OCI-LY1 (cell line): ENCODE results near the gene GPR27.

Source experiments
- H2AFZ ChIP-seq: fragments of 200-600 bp; sonication (generic), shearing (Covaris generic); 2 replicates; pipeline ENCODE4 v1.6.0; 2014; ENCODE audit warnings: antibody characterized with exemption, mild to moderate bottlenecking, low read length
- H3F3A ChIP-seq: fragments of 200-600 bp; sonication (generic), shearing (Covaris generic); 2 replicates; pipeline ENCODE4 v1.6.0; 2014; ENCODE audit warnings: mild to moderate bottlenecking, antibody characterized with exemption, low read length, moderate library complexity; ENCODE audit not compliant: insufficient read depth
- H3K27ac ChIP-seq: fragments of 200-600 bp; sonication (generic); 2 replicates; pipeline ENCODE4 v1.5.1; 2014; ENCODE audit warnings: low read length, mixed run types, mild to moderate bottlenecking, low read depth; ENCODE audit not compliant: poor library complexity, severe bottlenecking
- H3K27me3 ChIP-seq: fragments of 200-600 bp; sonication (generic); 2 replicates; pipeline ENCODE4 v1.6.0; 2014; ENCODE audit warnings: antibody characterized with exemption, mild to moderate bottlenecking, low read length, moderate library complexity; ENCODE audit not compliant: insufficient read depth
- H3K36me3 ChIP-seq: fragments of 200-600 bp; sonication (generic); 2 replicates; pipeline ENCODE4 v1.6.1; 2014; ENCODE audit warnings: mild to moderate bottlenecking, antibody characterized with exemption, low read length, moderate library complexity, mixed read lengths; ENCODE audit not compliant: insufficient read depth
- H3K4me1 ChIP-seq: fragments of 200-600 bp; sonication (generic); 2 replicates; pipeline ENCODE4 v1.5.1; 2014; ENCODE audit warnings: mild to moderate bottlenecking, low read length, moderate library complexity; ENCODE audit not compliant: insufficient read depth, severe bottlenecking
- H3K4me2 ChIP-seq: fragments of 200-600 bp; sonication (generic), shearing (Covaris generic); 2 replicates; pipeline ENCODE4 v1.6.1; 2014; ENCODE audit warnings: low read length
- H3K4me3 ChIP-seq: fragments of 200-600 bp; sonication (generic); 2 replicates; pipeline ENCODE4 v1.5.1; 2014; ENCODE audit warnings: low read length, low read depth, mild to moderate bottlenecking, mixed read lengths; ENCODE audit not compliant: poor library complexity, severe bottlenecking
- H3K79me2 ChIP-seq: fragments of 200-600 bp; shearing (Covaris generic); 2 replicates; pipeline ENCODE4 v1.6.1; 2016; ENCODE audit warnings: mixed run types, low read length, mixed read lengths; ENCODE audit not compliant: insufficient read depth
- H3K9ac ChIP-seq: fragments of 200-600 bp; sonication (generic), shearing (Covaris generic); 2 replicates; pipeline ENCODE4 v1.6.1; 2014; ENCODE audit warnings: mild to moderate bottlenecking, low read length, mixed read lengths
- H3K9me2 ChIP-seq: fragments of 200-600 bp; sonication (generic), shearing (Covaris generic); 2 replicates; pipeline ENCODE4 v1.6.1; 2014; ENCODE audit warnings: low read depth, mild to moderate bottlenecking, low read length, mixed read lengths
- H3K9me3 ChIP-seq: fragments of 200-600 bp; shearing (Covaris generic); 2 replicates; pipeline ENCODE4 v1.6.1; 2014; ENCODE audit warnings: low read length, mixed read lengths
- H4K20me1 ChIP-seq: fragments of 200-600 bp; sonication (generic), shearing (Covaris generic); 2 replicates; pipeline ENCODE4 v1.6.0; 2016; ENCODE audit warnings: mild to moderate bottlenecking, low read length; ENCODE audit not compliant: insufficient read depth
- EZH2 ChIP-seq: fragments of 200-600 bp; sonication (generic), shearing (Covaris generic); IDR thresholded peaks from 2 replicates; pipeline ENCODE4 v1.8.0; 2017; ENCODE audit warnings: borderline replicate concordance, mixed run types, mild to moderate bottlenecking, antibody characterized with exemption, low read length, moderate library complexity, mixed read lengths
- TF ChIP-seq, protein P1 (sequence below): fragments of 200-600 bp; sonication (generic), shearing (Covaris generic); IDR thresholded peaks from 2 replicates; pipeline ENCODE4 v1.5.1; 2017; ENCODE audit warnings: mild to moderate bottlenecking, antibody characterized with exemption, low read length, moderate library complexity, mixed read lengths

GPR27 gene

GRCh38 chr3:71800023-71800422 lies 46.4 kb downstream of the GPR27 start:
- Histone ChIP-seq H3K4me3 (no peak overlapping the region), H3K27me3 (no peaks in the 10 kb centered on the region), H3K4me1 (no peaks in the 10 kb centered on the region), H3K9ac (no peak overlapping the region), H2AFZ (no peak overlapping the region), H3K79me2 (no peaks in the 10 kb centered on the region), H3K27ac (no peak overlapping the region), H3F3A (no peaks in the 10 kb centered on the region), H3K9me3 (no peaks in the 10 kb centered on the region), H4K20me1 (no peaks in the 10 kb centered on the region), H3K9me2 (no peaks in the 10 kb centered on the region), H3K4me2 (no peak overlapping the region), H3K36me3 (no peaks in the 10 kb centered on the region)
- TF ChIP-seq, protein P1, sequence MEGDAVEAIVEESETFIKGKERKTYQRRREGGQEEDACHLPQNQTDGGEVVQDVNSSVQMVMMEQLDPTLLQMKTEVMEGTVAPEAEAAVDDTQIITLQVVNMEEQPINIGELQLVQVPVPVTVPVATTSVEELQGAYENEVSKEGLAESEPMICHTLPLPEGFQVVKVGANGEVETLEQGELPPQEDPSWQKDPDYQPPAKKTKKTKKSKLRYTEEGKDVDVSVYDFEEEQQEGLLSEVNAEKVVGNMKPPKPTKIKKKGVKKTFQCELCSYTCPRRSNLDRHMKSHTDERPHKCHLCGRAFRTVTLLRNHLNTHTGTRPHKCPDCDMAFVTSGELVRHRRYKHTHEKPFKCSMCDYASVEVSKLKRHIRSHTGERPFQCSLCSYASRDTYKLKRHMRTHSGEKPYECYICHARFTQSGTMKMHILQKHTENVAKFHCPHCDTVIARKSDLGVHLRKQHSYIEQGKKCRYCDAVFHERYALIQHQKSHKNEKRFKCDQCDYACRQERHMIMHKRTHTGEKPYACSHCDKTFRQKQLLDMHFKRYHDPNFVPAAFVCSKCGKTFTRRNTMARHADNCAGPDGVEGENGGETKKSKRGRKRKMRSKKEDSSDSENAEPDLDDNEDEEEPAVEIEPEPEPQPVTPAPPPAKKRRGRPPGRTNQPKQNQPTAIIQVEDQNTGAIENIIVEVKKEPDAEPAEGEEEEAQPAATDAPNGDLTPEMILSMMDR, result no peak
- no peak for TF ChIP-seq EZH2

GRCh38 chr3:71801986-71802385 lies 48.3 kb downstream of the GPR27 start:
- Histone ChIP-seq H3K36me3 (no peaks in the 10 kb centered on the region), H3K4me2 (no peak overlapping the region), H3K9me2 (no peaks in the 10 kb centered on the region), H3F3A (no peaks in the 10 kb centered on the region), H3K79me2 (no peaks in the 10 kb centered on the region), H3K4me1 (no peaks in the 10 kb centered on the region), H3K4me3 (no peak overlapping the region), H3K9me3 (no peaks in the 10 kb centered on the region), H4K20me1 (no peaks in the 10 kb centered on the region), H3K27ac (no peak overlapping the region), H2AFZ (no peak overlapping the region), H3K27me3 (no peaks in the 10 kb centered on the region), H3K9ac (no peak overlapping the region)
- TF ChIP-seq, protein P1, result no peak
- TF ChIP-seq EZH2, result no peak

DNA sequence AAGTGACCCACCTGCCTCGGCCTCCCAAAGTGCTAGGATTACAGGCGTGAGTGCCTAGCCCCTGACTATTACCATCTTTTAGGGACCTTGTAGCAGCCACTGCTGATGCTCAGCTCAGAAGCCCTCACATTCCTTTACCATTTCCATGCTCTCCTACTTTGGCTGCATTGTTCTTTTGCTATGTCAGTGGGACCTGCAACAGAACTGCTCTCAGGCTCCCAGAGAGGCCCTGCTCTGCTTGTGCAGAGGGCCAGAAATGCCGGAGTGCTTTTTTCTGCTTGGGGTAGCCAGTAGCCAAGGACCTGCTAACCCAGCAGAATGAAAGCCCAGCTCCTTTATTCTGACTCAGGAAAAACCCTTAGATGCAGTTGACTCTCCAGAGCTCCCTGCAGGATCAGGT lies 49.6 kb downstream of the GPR27 start:
- H2AFZ ChIP-seq, result no peak overlapping the region
- no peaks in the 10 kb centered on the region for H3K36me3 ChIP-seq
- no peak overlapping the region for H3K4me2 ChIP-seq
- TF ChIP-seq EZH2, result no peak
- TF ChIP-seq, protein P1, result no peak
- no peaks in the 10 kb centered on the region for H3K9me2 ChIP-seq
- H3K27me3 ChIP-seq, result no peaks in the 10 kb centered on the region
- no peaks in the 10 kb centered on the region for H3K79me2 ChIP-seq
- H4K20me1 ChIP-seq, result no peaks in the 10 kb centered on the region
- no peaks in the 10 kb centered on the region for H3K4me1 ChIP-seq
- no peak overlapping the region for H3K9ac ChIP-seq
- no peaks in the 10 kb centered on the region for H3K9me3 ChIP-seq
- no peak overlapping the region for H3K4me3 ChIP-seq
- H3F3A ChIP-seq, result no peaks in the 10 kb centered on the region
- H3K27ac ChIP-seq, result no peak overlapping the region
